K562 (cell line): Measurements from ENCODE around the gene RNASEH1. TPM values are rescaled to one million over a fixed set of nuclear protein-coding genes. Genes with fewer than 3 reads are reported as not detected.

Source experiments
- CBFA2T3 ChIP-seq: fragments of 450-650 bp; IDR thresholded peaks from 2 replicates; pipeline ENCODE4 v1.6.1; 2017
- CREB1 ChIP-seq, 2 experiments: sonication (generic) in 1 of 2; formaldehyde crosslinking in 1 of 2; IDR thresholded peaks; 2 replicates each; pipeline versions ENCODE4 v1.6.1 to v1.8.0; 2012 to 2022; ENCODE audit warnings: inconsistent platforms in 1 of 2, mild to moderate bottlenecking in 1 of 2, missing genetic modification reagents in 1 of 2, moderate library complexity in 1 of 2
- EHMT2 ChIP-seq: fragments of 450-650 bp; IDR thresholded peaks from 2 replicates; pipeline ENCODE4 v1.6.1; 2018; ENCODE audit warnings: antibody characterized with exemption
- FOXM1 ChIP-seq, 2 experiments: fragments of 450-650 bp in 1 of 2; sonication (generic) in 1 of 2; formaldehyde crosslinking in 1 of 2; IDR thresholded peaks; 2 replicates each; pipeline versions ENCODE4 v1.6.1 to v1.9.0; 2017 to 2022; ENCODE audit warnings: low read depth in 2 of 2, mild to moderate bottlenecking in 2 of 2, missing genetic modification reagents in 1 of 2, moderate library complexity in 1 of 2
- GTF2E2 ChIP-seq: fragments of 200-800 bp; sonication (Bioruptor generic); IDR thresholded peaks from 2 replicates; pipeline ENCODE4 v1.6.1; 2016; ENCODE audit warnings: missing genetic modification characterization, missing compliant biosample characterization
- JUND ChIP-seq, 2 experiments: IDR thresholded peaks; 2 replicates in 1 of 2; 3 replicates in 1 of 2; pipeline ENCODE4 v1.6.1; 2011; ENCODE audit warnings: borderline replicate concordance in 2 of 2, low read depth in 2 of 2, low read length in 2 of 2, improper control_type of control experiment in 1 of 2, missing biosample characterization in 1 of 2, missing genetic modification characterization in 1 of 2, missing genetic modification reagents in 1 of 2
- NFE2 ChIP-seq: IDR thresholded peaks from 2 replicates; pipeline ENCODE4 v1.6.1; 2014; ENCODE audit warnings: antibody characterized with exemption, low read depth
- NR2C1 ChIP-seq, 2 experiments: fragments of 450-650 bp; IDR thresholded peaks; 2 replicates each; pipeline ENCODE4 v1.6.1; 2017; ENCODE audit warnings: mild to moderate bottlenecking in 2 of 2, antibody characterized with exemption in 1 of 2, inconsistent platforms in 1 of 2, missing compliant biosample characterization in 1 of 2, missing genetic modification characterization in 1 of 2
- RB1 ChIP-seq: fragments of 450-650 bp; IDR thresholded peaks from 2 replicates; pipeline ENCODE4 v1.6.1; 2017; ENCODE audit warnings: low read depth, mild to moderate bottlenecking
- SNAPC5 ChIP-seq: fragments of 250-450 bp; sonication (Bioruptor Pico); IDR thresholded peaks from 2 replicates; pipeline ENCODE4 v1.8.0; 2021; ENCODE audit warnings: moderate library complexity, mild to moderate bottlenecking, inconsistent platforms
- TAL1 ChIP-seq: fragments of 450-650 bp; IDR thresholded peaks from 2 replicates; pipeline ENCODE4 v1.6.1; 2016; ENCODE audit warnings: mild to moderate bottlenecking
- TCF3 ChIP-seq: sonication (generic); formaldehyde crosslinking; IDR thresholded peaks from 2 replicates; pipeline ENCODE4 v1.4.0; 2020; ENCODE audit warnings: mild to moderate bottlenecking, missing genetic modification reagents
- ZNF316 ChIP-seq: fragments of 450-650 bp; IDR thresholded peaks from 2 replicates; pipeline ENCODE4 v1.6.1; 2016
- polyA plus RNA-seq, 8 experiments: library from polyadenylated mRNA; depleted of rRNA in 4 of 8; stranded (reverse) in 5 of 8; unstranded in 3 of 8; fragments of >200 nt; fragmentation: Nextera tagmentation in 2 of 8; fragmentation: Illumina TruSeq in 1 of 8; extraction: Ambion mirVana in 2 of 8; extraction: Trizol in 1 of 8; gene quantifications; 2 replicates each; pipeline versions ENCODE4 v1.2.1 to v1.2.3, GENCODE V29; 2011 to 2014; ENCODE audit warnings: inconsistent platforms in 1 of 8, missing spikeins in 1 of 8
- total RNA-seq, 7 experiments: library from RNA; depleted of rRNA in 6 of 7; stranded (reverse); fragments of >200 nt in 6 of 7; fragmentation: Illumina TruSeq in 2 of 7; extraction: Trizol in 2 of 7; gene quantifications; 2 replicates each; pipeline versions ENCODE4 v1.2.1 to v1.2.3, GENCODE V29; 2011 to 2021; ENCODE audit warnings: low replicate concordance in 1 of 7

Gene RNASEH1
- total and polyA plus RNA-seq, 9 of the 15 experiments (the other 6 are each of a cell fraction or from before 2014, with no cell fraction given) = 25.7 to 47.5 (median 42.8) TPM

- TF ChIP-seq TAL1 = 0 out of 2 replicates have a peak, but pooled peaks have one; percentile 20
- TF ChIP-seq NFE2 = 0 out of 2 replicates have a peak, but pooled peaks have one; percentile 35
- peak; percentile 16; the same call in 1 of the 2 replicates for TF ChIP-seq CREB1 (IDR thresholded peaks at IDR 0.05)
- no peak for TF ChIP-seq CREB1 (CRISPR knock-in tag; IDR thresholded peaks at IDR 0.05)
- no peak for TF ChIP-seq EHMT2
- peak; percentile 53; the same call in 1 of the 2 replicates for TF ChIP-seq TCF3 (CRISPR knock-in tag)
- peak; percentile 56; the same call in 1 of the 2 replicates for TF ChIP-seq JUND (IDR thresholded peaks at IDR 0.05; ENCODE audit: borderline replicate concordance, low read depth, low read length)
- TF ChIP-seq JUND (tag; IDR thresholded peaks at IDR 0.05; ENCODE audit: borderline replicate concordance, low read depth, low read length) = peak; percentile 41; the same call in 1 of the 3 replicates
- no peak for TF ChIP-seq SNAPC5 (CRISPR knock-in tag)
- TF ChIP-seq RB1 = no peak
- TF ChIP-seq CBFA2T3 = peak; percentile 72
- peak; percentile 74; the same call in 1 of the 2 replicates for TF ChIP-seq FOXM1 (IDR thresholded peaks at IDR 0.05; ENCODE audit: low read depth)
- TF ChIP-seq FOXM1 (CRISPR knock-in tag; IDR thresholded peaks at IDR 0.05; ENCODE audit: low read depth) = no peak
- TF ChIP-seq NR2C1 (IDR thresholded peaks at IDR 0.05) = no peak
- no peak for TF ChIP-seq NR2C1 (tag; IDR thresholded peaks at IDR 0.05)
- 0 out of 2 replicates have a peak, but pooled peaks have one; percentile 35 for TF ChIP-seq GTF2E2
- TF ChIP-seq ZNF316 = peak; percentile 27; the same call in 1 of the 2 replicates
- TF ChIP-seq, all 486 proteins: peak for 24
Measured at GRCh38 chr2:3587432-3587831, 29.3 kb upstream of the RNASEH1 start (continued).
